PC-3 (cell line): ENCODE measurements around the gene ARHGEF4.

ENCODE experiments used
- CTCF ChIP-seq: fragments of 300-600 bp; sonication (generic); conservative IDR thresholded peaks from 2 replicates; pipeline ENCODE4 v1.5.1; 2017; ENCODE audit warnings: antibody characterized with exemption, low read depth, mild to moderate bottlenecking, low read length
- EZH2 ChIP-seq: fragments of 300-600 bp; sonication (generic); IDR thresholded peaks from one replicate; pipeline ENCODE4 v1.6.1; 2017; ENCODE audit warnings: antibody characterized with exemption, mild to moderate bottlenecking, low read length; ENCODE audit not compliant: unreplicated experiment

GRCh38 chr2:131081190-131081589 is 244.5 kb downstream of the ARHGEF4 start:
- TF ChIP-seq CTCF = no peak
- no peak for TF ChIP-seq EZH2
